Measurements from ENCODE around the gene KCNQ4. TPM values are rescaled to one million over a fixed set of nuclear protein-coding genes. Genes with fewer than 3 reads are reported as not detected.

Gene KCNQ4
- total RNA-seq, 1 experiment from 2014 or later: 1.4 TPM

GRCh38 chr1:40802742-40803113 lies 19.1 kb downstream of the KCNQ4 start:
- Histone ChIP-seq H4K5ac (ENCODE audit: insufficient read length, low read depth, low read length) (no peak overlapping the region), H3K4me1 (ENCODE audit: insufficient read depth, low read length) (0 out of 2 replicates have a peak, but pooled peaks cover 5% of the 10 kb centered on the region), H3K4ac (ENCODE audit: low read depth, low read length) (no peak overlapping the region), H3K9ac (ENCODE audit: extremely low read depth, insufficient read length, low read length) (no peak overlapping the region), H2AFZ (ENCODE audit: low read length) (no peak overlapping the region), H3K27me3 (ENCODE audit: insufficient read depth, low read length) (no peaks in the 10 kb centered on the region), H3K79me2 (ENCODE audit: insufficient read depth, low read length) (no peaks in the 10 kb centered on the region), H3K56ac (ENCODE audit: insufficient read length, low read depth, low read length) (no peak overlapping the region), H3K9me3 (ENCODE audit: control insufficient read depth, low read depth, low read length) (no peaks in the 10 kb centered on the region), H3K18ac (ENCODE audit: insufficient read length, low read depth, low read length) (no peak overlapping the region), H4K8ac (replicated peaks; ENCODE audit: insufficient read length, low read depth, low read length) (no peak overlapping the region), H3K27ac (ENCODE audit: insufficient read length, low read depth, low read length) (no peak overlapping the region), H4K20me1 (ENCODE audit: control insufficient read depth, insufficient read depth, insufficient read length) (no peaks in the 10 kb centered on the region), H2BK20ac (ENCODE audit: low read depth, low read length, poor library complexity, severe bottlenecking) (no peak overlapping the region), H4K91ac (ENCODE audit: insufficient read length, low read depth, low read length) (no peak overlapping the region), H2BK5ac (ENCODE audit: insufficient read length, low read length) (no peak overlapping the region), H3K14ac (ENCODE audit: insufficient read depth, low read length) (no peak overlapping the region), H3K23ac (ENCODE audit: insufficient read length, low read depth, low read length) (no peak overlapping the region), H3T11ph (ENCODE audit: low read length) (no peak overlapping the region), H2BK12ac (ENCODE audit: insufficient read length, low read depth, low read length) (no peak overlapping the region), H3K79me1 (ENCODE audit: insufficient read depth, low read depth, low read length, poor library complexity, severe bottlenecking) (no peaks in the 10 kb centered on the region), H2AK5ac (ENCODE audit: insufficient read length, low read length) (no peak overlapping the region), H2BK15ac (ENCODE audit: low read depth, low read length) (no peak overlapping the region), H3K23me2 (ENCODE audit: insufficient read length, low read depth, low read length, poor library complexity, severe bottlenecking) (peaks cover 3% of the 10 kb centered on the region), H2BK120ac (ENCODE audit: low read depth, low read length, poor library complexity, severe bottlenecking) (no peak overlapping the region), H3K4me2 (ENCODE audit: insufficient read depth, insufficient read length, low read length) (peak overlapping the region; percentile 28)
- Mint-ChIP-seq H3K4me1 (peaks cover 48 to 64% of the 10 kb centered on the region in 2 experiments), H3K27me3 (ENCODE audit: low read depth) (peaks cover 23% of the 10 kb centered on the region), H3K27ac (no peak overlapping the region; a peak in 1 of 7 replicates), H3K9me3 (no peaks in the 10 kb centered on the region), H3K36me3 (ENCODE audit: insufficient read depth in 1 of 3, low read depth in 3 of 3) (no peaks in the 10 kb centered on the region), H3K4me3 (peak overlapping the region; percentile 42 to 60; a peak in 3 of 5 replicates)
- WGBS (ENCODE audit: extremely low coverage, insufficient read length, low lambda C conversion rate): no CpG with 5 or more reads among the region's 4 CpGs
- DNase-seq: no peak
- no peak for TF ChIP-seq CTCF (conservative IDR thresholded peaks at IDR 0.05)
